COR-L47 (cell line): ENCODE data around the gene POSTN.
"Not testable (repeated sequence)": the region's sequence is repeated elsewhere in the genome, so short reads cannot be mapped to it uniquely, and the experiment has no call there.

Experiments used
- DNase-seq: peaks from one replicate; lab custom pipeline; 2025; lab: John Stamatoyannopoulos, UW

POSTN gene

GRCh38 chr13:37595162-37595561 lies 3.4 kb downstream of the POSTN start:
- no peak for DNase-seq

GRCh38 chr13:37594550-37594949 lies 4.0 kb downstream of the POSTN start:
- DNase-seq, result no peak

GRCh38 chr13:37589381-37589780 lies 9.2 kb downstream of the POSTN start:
- DNase-seq, result not testable (repeated sequence)

DNA sequence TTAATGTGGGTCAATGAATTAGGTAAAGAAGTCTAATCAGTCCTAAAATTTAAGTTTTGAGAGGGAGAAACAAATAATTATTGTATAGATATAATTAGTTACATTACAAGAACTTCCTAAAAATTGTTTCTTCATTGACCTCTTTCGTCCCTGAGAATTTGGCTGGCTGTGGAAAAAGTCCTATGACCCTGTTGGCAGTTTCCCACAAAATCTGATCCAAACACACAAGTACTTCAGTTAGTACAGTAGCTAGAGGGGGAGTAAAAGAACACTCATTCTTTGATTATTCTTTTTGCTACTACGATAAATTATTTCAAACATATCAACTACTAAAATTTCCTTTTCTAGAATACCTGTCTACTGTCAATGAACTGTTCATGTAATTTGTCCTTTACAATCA lies 11.3 kb downstream of the POSTN start:
- DNase-seq, result no peak

DNA sequence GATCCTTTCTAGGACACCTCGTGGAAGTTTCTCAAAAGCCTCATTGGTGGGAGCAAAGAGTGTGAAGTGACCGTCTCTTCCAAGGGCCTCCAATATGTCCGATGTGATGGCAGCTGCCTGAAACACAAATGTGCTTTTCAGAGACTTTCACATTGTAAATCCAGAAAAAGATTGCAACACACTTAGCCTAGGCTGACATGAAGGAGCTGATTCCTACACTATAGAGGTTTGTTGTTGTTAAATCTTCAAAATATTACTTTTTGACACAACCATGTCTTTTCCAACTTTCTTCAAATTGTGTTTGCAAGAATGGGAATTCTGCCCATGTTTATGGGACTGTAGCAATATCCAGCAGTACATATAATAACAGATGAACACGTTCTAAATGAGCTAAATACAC lies 12.4 kb downstream of the POSTN start:
- DNase-seq, result no peak

- no peak for DNase-seq
Measured at GRCh38 chr13:37585541-37585940, 13.0 kb downstream of the POSTN start.

DNA sequence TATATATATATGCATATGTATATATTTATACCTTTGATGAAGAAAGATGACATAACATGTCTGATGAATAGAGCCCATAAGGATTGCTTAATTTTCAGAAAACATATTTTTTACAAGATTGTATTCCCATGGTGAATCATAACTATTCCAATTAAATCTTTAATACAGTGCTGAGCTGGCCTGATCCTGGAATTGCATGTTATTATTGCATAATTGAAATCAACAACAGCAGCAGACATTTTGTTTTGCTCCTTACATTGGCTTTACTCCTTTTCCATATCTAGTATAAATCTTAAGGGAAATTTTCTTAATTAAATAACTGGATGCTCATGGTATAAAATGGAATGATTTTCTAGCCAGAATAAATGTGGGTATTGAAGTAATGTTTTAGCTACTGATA lies 22.0 kb downstream of the POSTN start:
- DNase-seq, result no peak

- DNase-seq, result no peak
Measured at GRCh38 chr13:37565425-37565824, 33.1 kb downstream of the POSTN start.

DNA sequence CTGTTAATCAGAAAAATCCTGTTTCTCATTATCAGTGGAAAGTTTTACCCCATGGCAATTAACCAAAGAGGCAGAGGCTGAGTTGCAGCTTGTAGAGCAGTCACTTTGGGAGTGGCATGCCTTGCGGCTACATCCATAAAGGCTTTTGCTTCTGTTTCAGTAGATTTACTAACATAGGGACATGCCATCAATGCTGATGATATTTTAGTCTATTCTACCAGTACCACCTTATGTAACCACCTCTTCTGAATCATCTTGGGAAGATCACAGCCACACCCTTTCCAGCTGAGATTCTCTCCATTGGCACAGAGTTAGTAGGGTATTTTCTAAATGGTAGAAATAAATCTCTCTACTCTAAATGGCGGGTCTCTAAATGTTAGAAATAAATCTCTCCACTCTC lies 37.5 kb downstream of the POSTN start:
- no peak for DNase-seq

DNA sequence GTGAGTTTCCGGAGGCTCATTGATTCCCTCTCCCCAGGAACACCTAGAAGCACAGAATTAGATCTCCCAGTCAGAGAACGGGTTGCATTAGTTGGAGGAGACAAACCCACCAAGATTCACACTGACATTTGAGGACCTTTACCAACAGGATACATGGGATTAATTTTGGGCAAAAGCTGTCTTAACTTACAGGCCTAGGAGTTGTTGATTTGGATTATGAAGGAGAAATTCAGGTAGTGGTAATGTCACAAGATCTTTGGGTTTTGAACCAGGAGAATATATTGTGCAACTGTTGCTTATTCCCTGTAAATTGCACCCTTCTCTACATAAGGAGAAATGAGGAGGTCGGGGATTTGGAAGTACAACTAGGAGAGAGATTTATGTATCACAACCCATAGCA lies 38.0 kb downstream of the POSTN start:
- DNase-seq, result no peak

GRCh38 chr13:37558766-37559165 lies 39.8 kb downstream of the POSTN start:
- not testable (repeated sequence) for DNase-seq

DNA sequence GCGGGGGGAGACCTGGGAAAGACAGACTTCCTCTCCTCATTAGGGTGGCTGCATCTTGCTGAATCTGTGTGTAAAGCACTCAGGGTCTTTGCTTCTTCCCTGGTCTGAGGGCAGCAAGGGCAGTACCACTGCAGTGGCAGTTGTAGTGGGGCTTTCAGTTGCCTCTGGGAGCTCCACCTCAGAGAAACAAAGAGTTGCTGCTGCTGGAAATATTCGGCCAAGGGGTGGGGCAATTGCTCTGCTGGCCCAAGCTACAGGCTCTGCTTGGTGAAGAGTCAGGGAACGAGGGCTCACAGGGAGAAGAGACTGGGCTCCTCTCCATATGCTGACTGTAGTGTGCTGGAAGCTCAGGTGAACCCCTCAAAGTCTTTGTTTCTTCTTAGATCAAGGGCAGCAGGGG lies 52.5 kb downstream of the POSTN start:
- no peak for DNase-seq

DNA sequence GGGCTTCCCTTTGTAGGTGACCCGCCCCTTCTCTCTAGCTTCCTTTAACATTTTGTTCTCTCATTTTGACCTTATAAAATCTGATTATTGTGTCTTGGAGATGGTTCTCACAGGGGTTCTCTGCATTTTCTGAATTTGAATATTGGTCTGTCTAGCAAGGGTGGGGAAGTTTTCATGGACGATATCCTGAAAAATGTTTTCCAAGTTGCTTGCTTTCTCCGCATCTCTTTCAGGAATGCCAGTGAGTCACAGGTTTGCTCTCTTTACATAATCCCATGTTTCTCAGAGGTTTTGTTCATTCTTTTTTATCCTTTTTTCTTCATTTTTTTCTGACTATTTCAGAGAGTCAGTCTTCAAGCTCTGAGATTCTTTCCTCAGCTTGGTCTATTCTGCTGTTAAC lies 53.6 kb downstream of the POSTN start:
- no peak for DNase-seq

GRCh38 chr13:37539976-37540605 lies 58.5 kb downstream of the POSTN start:
- no peak for DNase-seq

GRCh38 chr13:37539170-37539569 lies 59.4 kb downstream of the POSTN start:
- no peak for DNase-seq

GRCh38 chr13:37535501-37535900 lies 63.1 kb downstream of the POSTN start:
- no peak for DNase-seq

DNA sequence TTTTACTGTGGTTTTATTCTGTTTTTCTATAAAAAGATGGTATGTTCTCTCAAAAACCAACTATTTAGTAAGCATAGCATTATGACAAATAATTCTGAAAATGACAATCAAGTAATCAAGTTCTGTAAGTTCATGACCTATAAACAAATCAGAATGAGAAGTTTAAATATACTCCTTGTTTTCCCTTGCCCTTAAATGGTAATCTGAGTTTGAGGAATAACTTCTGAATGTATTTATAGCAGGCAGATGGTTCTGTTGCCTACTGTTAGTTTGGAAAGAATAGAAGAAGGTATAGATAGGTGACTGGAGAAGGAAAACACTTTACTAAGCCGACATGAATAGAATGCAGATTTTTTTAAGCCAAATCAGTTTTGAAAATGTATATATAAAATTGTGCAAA lies 63.9 kb downstream of the POSTN start:
- no peak for DNase-seq

GRCh38 chr13:37534181-37534580 lies 64.4 kb downstream of the POSTN start:
- DNase-seq, result no peak

- no peak for DNase-seq
Measured at GRCh38 chr13:37531049-37531448, 67.5 kb downstream of the POSTN start.

GRCh38 chr13:37529751-37530385 lies 68.7 kb downstream of the POSTN start:
- DNase-seq, result no peak

- DNase-seq, result no peak
Measured at GRCh38 chr13:37526710-37527473, 71.7 kb downstream of the POSTN start.

DNA sequence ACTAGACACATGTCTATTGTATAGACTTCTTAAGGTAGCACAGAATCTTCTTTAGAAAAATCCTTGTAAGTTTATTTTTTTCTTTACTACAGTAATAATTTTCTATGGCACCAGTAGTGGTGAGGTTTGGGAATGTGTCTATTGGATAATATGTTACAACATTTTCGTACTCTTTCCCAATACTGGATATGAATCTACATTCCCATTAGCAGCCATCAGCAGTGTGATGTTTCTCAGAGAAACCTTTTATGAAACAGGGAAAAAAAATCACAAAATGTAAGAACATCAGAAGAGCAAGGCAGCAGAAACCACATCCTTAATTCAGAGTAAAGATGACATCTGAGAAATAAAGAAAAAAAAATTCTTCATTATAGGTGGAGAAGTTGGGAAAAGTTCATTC lies 83.3 kb downstream of the POSTN start:
- no peak for DNase-seq
